Central memory CD8-positive, alpha-beta T cell (primary cell): Measurements from ENCODE around the gene NFX1.
"Not testable (repeated sequence)": the region's sequence is repeated elsewhere in the genome, so short reads cannot be mapped to it uniquely, and the experiment has no call there.

Experiments used
- ATAC-seq: fragments of 150-1000 bp; cut with Tn5 transposase; replicated peaks from 2 replicates; pipeline ENCODE4 v1.10.0; 2022; ENCODE audit warnings: mild to moderate bottlenecking, moderate FRiP score, moderate number of reproducible peaks; ENCODE audit not compliant: poor library complexity, severe bottlenecking; ENCODE audit errors: extremely low read depth
- DNase-seq, 2 donors: peaks; one replicate each; pipeline ENCODE4 v3.0.0; 2021; ENCODE audit warnings: low spot score in 2 of 2
- H3K27ac Mint-ChIP-seq: one replicate; pipeline ENCODE4 v1.8.0; 2022; ENCODE audit warnings: low read depth, mild to moderate bottlenecking, moderate library complexity, mixed read lengths
- H3K27me3 Mint-ChIP-seq: one replicate; pipeline ENCODE4 v1.8.0; 2022; ENCODE audit warnings: mixed read lengths
- H3K36me3 Mint-ChIP-seq: one replicate; pipeline ENCODE4 v1.8.0; 2022; ENCODE audit warnings: mild to moderate bottlenecking, moderate library complexity, mixed read lengths; ENCODE audit not compliant: insufficient read depth
- H3K4me1 Mint-ChIP-seq: one replicate; pipeline ENCODE4 v1.8.0; 2022; ENCODE audit warnings: mixed read lengths
- H3K4me3 Mint-ChIP-seq: one replicate; pipeline ENCODE4 v1.8.0; 2022; ENCODE audit warnings: mild to moderate bottlenecking, moderate library complexity, mixed read lengths
- H3K9me3 Mint-ChIP-seq: one replicate; pipeline ENCODE4 v1.8.0; 2022; ENCODE audit warnings: mixed read lengths

Gene NFX1

GRCh38 chr9:33297432-33297831 lies 7.1 kb downstream of the NFX1 start:
- peak overlapping the region; percentile 1 for H3K4me3 Mint-ChIP-seq
- no peak for DNase-seq

GRCh38 chr9:33300546-33300945 lies 10.2 kb downstream of the NFX1 start:
- Mint-ChIP-seq H3K4me1 (peaks cover 48% of the 10 kb centered on the region), H3K27ac (no peak overlapping the region), H3K4me3 (no peak overlapping the region), H3K36me3 (peaks cover 63% of the 10 kb centered on the region), H3K9me3 (no peaks in the 10 kb centered on the region), H3K27me3 (no peaks in the 10 kb centered on the region)
- ATAC-seq, result no peak
- DNase-seq, result no peak

More at GRCh38 chr9:33297432-33297831, 7.1 kb downstream of the NFX1 start:
- no peaks in the 10 kb centered on the region for H3K27me3 Mint-ChIP-seq
- peak; percentile 56 for ATAC-seq
- H3K9me3 Mint-ChIP-seq, result no peaks in the 10 kb centered on the region
- peak overlapping the region; percentile 12 for H3K27ac Mint-ChIP-seq
- peaks cover 56% of the 10 kb centered on the region for H3K36me3 Mint-ChIP-seq
- peaks cover 67% of the 10 kb centered on the region for H3K4me1 Mint-ChIP-seq

GRCh38 chr9:33304362-33304761 lies 14.0 kb downstream of the NFX1 start:
- H3K9me3 Mint-ChIP-seq, result no peaks in the 10 kb centered on the region
- no peak overlapping the region for H3K27ac Mint-ChIP-seq
- peaks cover 12% of the 10 kb centered on the region for H3K4me1 Mint-ChIP-seq
- peaks cover 58% of the 10 kb centered on the region for H3K36me3 Mint-ChIP-seq
- H3K4me3 Mint-ChIP-seq, result no peak overlapping the region
- H3K27me3 Mint-ChIP-seq, result no peaks in the 10 kb centered on the region
- ATAC-seq, result no peak
- DNase-seq, result no peak

GRCh38 chr9:33306037-33306436 lies 15.7 kb downstream of the NFX1 start:
- Mint-ChIP-seq H3K27ac (no peak overlapping the region), H3K27me3 (no peaks in the 10 kb centered on the region), H3K9me3 (no peaks in the 10 kb centered on the region), H3K36me3 (peaks cover 53% of the 10 kb centered on the region), H3K4me3 (no peak overlapping the region), H3K4me1 (peaks cover 7% of the 10 kb centered on the region)
- ATAC-seq (no peak), DNase-seq (no peak)

GRCh38 chr9:33307067-33307466 lies 16.8 kb downstream of the NFX1 start:
- Mint-ChIP-seq H3K4me1 (peaks cover 6% of the 10 kb centered on the region), H3K4me3 (no peak overlapping the region), H3K9me3 (no peaks in the 10 kb centered on the region), H3K36me3 (peaks cover 55% of the 10 kb centered on the region), H3K27me3 (no peaks in the 10 kb centered on the region), H3K27ac (no peak overlapping the region)
- no peak for DNase-seq
- ATAC-seq, result no peak

GRCh38 chr9:33309903-33310302 lies 19.6 kb downstream of the NFX1 start:
- H3K36me3 Mint-ChIP-seq, result peaks cover 61% of the 10 kb centered on the region
- H3K27me3 Mint-ChIP-seq, result no peaks in the 10 kb centered on the region
- H3K4me3 Mint-ChIP-seq, result no peak overlapping the region
- DNase-seq (no peak), ATAC-seq (no peak)
- H3K4me1 Mint-ChIP-seq, result peaks cover 6% of the 10 kb centered on the region
- H3K27ac Mint-ChIP-seq, result no peak overlapping the region
- no peaks in the 10 kb centered on the region for H3K9me3 Mint-ChIP-seq

GRCh38 chr9:33310748-33311147 lies 20.4 kb downstream of the NFX1 start:
- H3K27me3 Mint-ChIP-seq, result no peaks in the 10 kb centered on the region
- H3K4me3 Mint-ChIP-seq, result no peak overlapping the region
- H3K4me1 Mint-ChIP-seq, result peaks cover 6% of the 10 kb centered on the region
- peaks cover 70% of the 10 kb centered on the region for H3K36me3 Mint-ChIP-seq
- DNase-seq, result no peak
- ATAC-seq, result no peak
- H3K27ac Mint-ChIP-seq, result peak overlapping the region; percentile 64
- H3K9me3 Mint-ChIP-seq, result no peaks in the 10 kb centered on the region

GRCh38 chr9:33311953-33312352 lies 21.6 kb downstream of the NFX1 start:
- DNase-seq (no peak), ATAC-seq (no peak)
- Mint-ChIP-seq H3K4me3 (no peak overlapping the region), H3K27me3 (no peaks in the 10 kb centered on the region), H3K27ac (no peak overlapping the region), H3K36me3 (peaks cover 79% of the 10 kb centered on the region), H3K9me3 (no peaks in the 10 kb centered on the region), H3K4me1 (peaks cover 6% of the 10 kb centered on the region)

- Mint-ChIP-seq H3K4me1 (peaks cover 3% of the 10 kb centered on the region), H3K27ac (no peak overlapping the region), H3K9me3 (no peaks in the 10 kb centered on the region), H3K36me3 (peaks cover 90% of the 10 kb centered on the region), H3K27me3 (no peaks in the 10 kb centered on the region), H3K4me3 (no peak overlapping the region)
- DNase-seq (no peak), ATAC-seq (no peak)
These were observed 25.1 kb downstream of the NFX1 start for GRCh38 chr9:33315371-33315770.

GRCh38 chr9:33317136-33317535 lies 26.8 kb downstream of the NFX1 start:
- H3K4me3 Mint-ChIP-seq, H3K27me3 Mint-ChIP-seq, H3K9me3 Mint-ChIP-seq, ATAC-seq, H3K27ac Mint-ChIP-seq, DNase-seq, H3K4me1 Mint-ChIP-seq: not testable (repeated sequence)
- H3K36me3 Mint-ChIP-seq, result peaks cover 92% of the 10 kb centered on the region

- DNase-seq (no peak), ATAC-seq (no peak)
- Mint-ChIP-seq H3K27me3 (no peaks in the 10 kb centered on the region), H3K9me3 (no peaks in the 10 kb centered on the region), H3K27ac (no peak overlapping the region), H3K4me1 (no peaks in the 10 kb centered on the region), H3K36me3 (peaks cover 93% of the 10 kb centered on the region), H3K4me3 (no peak overlapping the region)
These were observed 27.9 kb downstream of the NFX1 start for GRCh38 chr9:33318225-33318624.

- Mint-ChIP-seq H3K4me3 (no peak overlapping the region), H3K9me3 (no peaks in the 10 kb centered on the region), H3K27me3 (no peaks in the 10 kb centered on the region), H3K36me3 (peaks cover 90% of the 10 kb centered on the region), H3K27ac (no peak overlapping the region), H3K4me1 (no peaks in the 10 kb centered on the region)
- no peak for ATAC-seq
- no peak for DNase-seq
These were observed 28.5 kb downstream of the NFX1 start for GRCh38 chr9:33318781-33319180.

- ATAC-seq (no peak), DNase-seq (no peak)
- no peaks in the 10 kb centered on the region for H3K4me1 Mint-ChIP-seq
- no peak overlapping the region for H3K27ac Mint-ChIP-seq
- no peaks in the 10 kb centered on the region for H3K9me3 Mint-ChIP-seq
- no peaks in the 10 kb centered on the region for H3K27me3 Mint-ChIP-seq
- peaks cover 82% of the 10 kb centered on the region for H3K36me3 Mint-ChIP-seq
- H3K4me3 Mint-ChIP-seq, result no peak overlapping the region
These were observed 29.9 kb downstream of the NFX1 start for GRCh38 chr9:33320230-33320567.
